GM23338 (cell line): ENCODE measurements around the gene LRBA. TPM values are rescaled to one million over a fixed set of nuclear protein-coding genes. Genes with fewer than 3 reads are reported as not detected.

Experiments
- ATAC-seq: fragments of 200-7000 bp; cut with Tn5 transposase; 3 replicates; pipeline ENCODE4 v1.9.1; 2020
- DNase-seq: peaks from one replicate; pipeline ENCODE4 v3.0.0-alpha.2; 2015; ENCODE audit warnings: low spot score
- H2AFZ ChIP-seq: fragments of 200-600 bp; sonication (generic); 2 replicates; pipeline ENCODE4 v1.8.0; 2016; ENCODE audit warnings: antibody characterized with exemption, mild to moderate bottlenecking, moderate library complexity
- H3F3A ChIP-seq: fragments of 200-600 bp; sonication (generic); replicated peaks from 2 replicates; pipeline ENCODE4 v1.8.0; 2017; ENCODE audit warnings: antibody characterized with exemption, mixed run types, low read depth
- H3K27ac ChIP-seq: fragments of 200-600 bp; sonication (generic); 2 replicates; pipeline ENCODE4 v1.6.1; 2016; ENCODE audit warnings: low read depth
- H3K27me3 ChIP-seq: fragments of 200-600 bp; sonication (generic); 2 replicates; pipeline ENCODE4 v1.8.0; 2016; ENCODE audit warnings: mild to moderate bottlenecking, mixed run types, moderate library complexity; ENCODE audit not compliant: insufficient read depth
- H3K36me3 ChIP-seq: fragments of 200-600 bp; sonication (generic); 2 replicates; pipeline ENCODE4 v1.8.0; 2016; ENCODE audit warnings: mild to moderate bottlenecking; ENCODE audit not compliant: insufficient read depth
- H3K4me1 ChIP-seq: fragments of 200-600 bp; sonication (generic); 2 replicates; pipeline ENCODE4 v1.8.0; 2016; ENCODE audit warnings: mild to moderate bottlenecking, moderate library complexity; ENCODE audit not compliant: insufficient read depth
- H3K4me2 ChIP-seq: fragments of 200-600 bp; sonication (generic); 2 replicates; pipeline ENCODE4 v1.7.1; 2017; ENCODE audit warnings: mixed run types
- H3K4me3 ChIP-seq: fragments of 200-600 bp; sonication (generic); 2 replicates; pipeline ENCODE4 v1.6.1; 2016; ENCODE audit warnings: mixed run types
- H3K79me2 ChIP-seq: fragments of 200-600 bp; sonication (generic); replicated peaks from 2 replicates; pipeline ENCODE4 v1.8.0; 2017; ENCODE audit warnings: mild to moderate bottlenecking; ENCODE audit not compliant: insufficient read depth
- H3K9me2 ChIP-seq: fragments of 200-600 bp; sonication (generic); 2 replicates; pipeline ENCODE4 v1.8.0; 2017; ENCODE audit not compliant: insufficient read depth
- H4K20me1 ChIP-seq: fragments of 200-600 bp; sonication (generic); replicated peaks from 2 replicates; pipeline ENCODE4 v1.8.0; 2017; ENCODE audit warnings: mild to moderate bottlenecking; ENCODE audit not compliant: insufficient read depth
- H3K27ac Mint-ChIP-seq: 2 replicates; pipeline ENCODE4 v1.8.0; 2020; ENCODE audit warnings: inconsistent platforms, mild to moderate bottlenecking, moderate library complexity, mixed read lengths
- H3K27me3 Mint-ChIP-seq: 3 replicates; pipeline ENCODE4 v1.8.0; 2022; ENCODE audit warnings: low read depth, mild to moderate bottlenecking, moderate library complexity, mixed read lengths, inconsistent platforms; ENCODE audit not compliant: insufficient read depth, poor library complexity
- H3K36me3 Mint-ChIP-seq: 3 replicates; pipeline ENCODE4 v1.8.0; 2021; ENCODE audit warnings: low read depth, mild to moderate bottlenecking, inconsistent platforms, moderate library complexity, mixed read lengths
- H3K4me1 Mint-ChIP-seq: 3 replicates; pipeline ENCODE4 v1.8.0; 2020; ENCODE audit warnings: mild to moderate bottlenecking, inconsistent platforms, mixed read lengths
- H3K4me3 Mint-ChIP-seq: 3 replicates; pipeline ENCODE4 v1.8.0; 2021; ENCODE audit warnings: moderate library complexity, mild to moderate bottlenecking, inconsistent platforms, mixed read lengths
- H3K9me3 Mint-ChIP-seq: 3 replicates; pipeline ENCODE4 v1.8.0; 2020; ENCODE audit warnings: moderate library complexity, mild to moderate bottlenecking, inconsistent platforms, mixed read lengths
- CREB1 ChIP-seq: fragments of 250-450 bp; sonication (Bioruptor Pico); IDR thresholded peaks from 2 replicates; pipeline ENCODE4 v1.5.0; 2020; ENCODE audit warnings: low read depth, mild to moderate bottlenecking, moderate library complexity
- CTCF ChIP-seq, 2 experiments: fragments of 200-600 bp in 1 of 2; sonication (generic) in 1 of 2; conservative IDR thresholded peaks; 2 replicates each; pipeline versions ENCODE4 v1.5.1 to v1.6.1; 2016 to 2017; ENCODE audit warnings: antibody characterized with exemption in 2 of 2, low read depth in 2 of 2, mild to moderate bottlenecking in 2 of 2, moderate library complexity in 1 of 2
- ETS1 ChIP-seq: IDR thresholded peaks from 2 replicates; pipeline ENCODE4 v1.6.1; 2016; ENCODE audit warnings: antibody characterized with exemption
- EZH2 ChIP-seq: fragments of 200-600 bp; sonication (generic); IDR thresholded peaks from one replicate; pipeline ENCODE4 v1.8.0; 2017; ENCODE audit warnings: antibody characterized with exemption, mild to moderate bottlenecking, low read depth; ENCODE audit not compliant: unreplicated experiment
- EZH2phosphoT487 ChIP-seq: fragments of 200-600 bp; sonication (generic); IDR thresholded peaks from one replicate; pipeline ENCODE4 v1.8.1; 2018; ENCODE audit warnings: antibody characterized with exemption; ENCODE audit not compliant: unreplicated experiment
- JUNB ChIP-seq: IDR thresholded peaks from one replicate; pipeline ENCODE4 v1.6.1; 2016; ENCODE audit warnings: antibody characterized with exemption; ENCODE audit not compliant: unreplicated experiment
- NANOG ChIP-seq: IDR thresholded peaks from 2 replicates; pipeline ENCODE4 v1.6.1; 2016; ENCODE audit warnings: antibody characterized with exemption, borderline replicate concordance
- POLR2AphosphoS5 ChIP-seq: IDR thresholded peaks from 2 replicates; pipeline ENCODE4 v1.6.1; 2016; ENCODE audit warnings: antibody characterized with exemption, low read depth
- REST ChIP-seq: IDR thresholded peaks from one replicate; pipeline ENCODE4 v1.6.1; 2018; ENCODE audit warnings: antibody characterized with exemption; ENCODE audit not compliant: unreplicated experiment
- STAT1 ChIP-seq: IDR thresholded peaks from one replicate; pipeline ENCODE4 v1.6.1; 2016; ENCODE audit warnings: antibody characterized with exemption; ENCODE audit not compliant: unreplicated experiment
- ZNF114 ChIP-seq: fragments of 250-450 bp; sonication (Bioruptor Pico); IDR thresholded peaks from 2 replicates; pipeline ENCODE4 v1.5.0; 2020; ENCODE audit warnings: mild to moderate bottlenecking, moderate library complexity
- ZNF331 ChIP-seq: fragments of 250-450 bp; sonication (Bioruptor Pico); IDR thresholded peaks from 2 replicates; pipeline ENCODE4 v1.5.0; 2020; ENCODE audit warnings: low read depth, mild to moderate bottlenecking, moderate library complexity
- ZNF462 ChIP-seq: fragments of 250-450 bp; sonication (Bioruptor Pico); IDR thresholded peaks from 2 replicates; pipeline ENCODE4 v1.5.0; 2020; ENCODE audit warnings: mild to moderate bottlenecking, moderate library complexity
- polyA plus RNA-seq: library from polyadenylated mRNA; unstranded; fragments of >200 nt; fragmentation: Nextera tagmentation; extraction: Ambion mirVana; gene quantifications from 2 replicates; pipeline ENCODE4 v1.2.1, GENCODE V29; 2016
- total RNA-seq: library from RNA; depleted of rRNA; stranded (reverse); fragments of >200 nt; shearing (Covaris generic); gene quantifications from 2 replicates; pipeline ENCODE4 v1.2.3, GENCODE V29; 2014

The LRBA gene
- total and polyA plus RNA-seq, 2 experiments from 2014 or later = 23.3 to 126 TPM

GRCh38 chr4:150650751-150651150, 364.3 kb downstream of the LRBA start:
- H3K4me2 ChIP-seq = no peak overlapping the region
- ATAC-seq (no peak), DNase-seq (no peak)
- Mint-ChIP-seq H3K4me3 (no peak overlapping the region), H3K4me1 (no peaks in the 10 kb centered on the region), H3K27me3 (no peaks in the 10 kb centered on the region), H3K36me3 (no peaks in the 10 kb centered on the region; the same call in 2 of the 3 replicates), H3K27ac (no peak overlapping the region), H3K9me3 (no peaks in the 10 kb centered on the region)
- H3F3A ChIP-seq = no peaks in the 10 kb centered on the region
- H3K4me3 ChIP-seq = no peak overlapping the region
- no peak for TF ChIP-seq ETS1
- no peak for TF ChIP-seq NANOG
- no peak for TF ChIP-seq EZH2
- no peak for TF ChIP-seq REST
- TF ChIP-seq STAT1 = no peak
- TF ChIP-seq ZNF331 = no peak
- no peak for TF ChIP-seq ZNF114 (CRISPR knock-in tag)
- no peak for TF ChIP-seq JUNB
- TF ChIP-seq EZH2phosphoT487 = no peak
- TF ChIP-seq CREB1 (CRISPR knock-in tag) = no peak
- no peak for TF ChIP-seq ZNF462
- no peak for TF ChIP-seq POLR2AphosphoS5
- TF ChIP-seq CTCF (conservative IDR thresholded peaks at IDR 0.05; ENCODE audit: low read depth in 2 of 2) = no peak
- H4K20me1 ChIP-seq = no peaks in the 10 kb centered on the region
- no peak overlapping the region for H3K27ac ChIP-seq
- H3K27me3 ChIP-seq = no peaks in the 10 kb centered on the region
- H2AFZ ChIP-seq = no peak overlapping the region
- no peaks in the 10 kb centered on the region for H3K79me2 ChIP-seq
- no peaks in the 10 kb centered on the region for H3K36me3 ChIP-seq
- no peaks in the 10 kb centered on the region for H3K4me1 ChIP-seq
- H3K9me2 ChIP-seq = no peaks in the 10 kb centered on the region
